Breast epithelium (tissue), 3 donors: ENCODE results near the gene ATG14.

Experiments used
- CTCF ChIP-seq, 3 donors: fragments of 450-650 bp; IDR thresholded peaks; one replicate each; pipeline ENCODE4 v1.5.1; 2016 to 2017; ENCODE audit warnings: antibody characterized with exemption in 3 of 3, mild to moderate bottlenecking in 3 of 3, moderate library complexity in 3 of 3
- POLR2A ChIP-seq: fragments of 450-650 bp; IDR thresholded peaks from one replicate; pipeline ENCODE4 v1.6.1; 2016; ENCODE audit warnings: antibody characterized with exemption, mild to moderate bottlenecking, moderate library complexity
- POLR2AphosphoS5 ChIP-seq, 3 donors: sonication (generic); formaldehyde crosslinking; IDR thresholded peaks; one replicate each; pipeline ENCODE4 v1.6.1; 2017; ENCODE audit warnings: antibody characterized with exemption in 3 of 3

DNA sequence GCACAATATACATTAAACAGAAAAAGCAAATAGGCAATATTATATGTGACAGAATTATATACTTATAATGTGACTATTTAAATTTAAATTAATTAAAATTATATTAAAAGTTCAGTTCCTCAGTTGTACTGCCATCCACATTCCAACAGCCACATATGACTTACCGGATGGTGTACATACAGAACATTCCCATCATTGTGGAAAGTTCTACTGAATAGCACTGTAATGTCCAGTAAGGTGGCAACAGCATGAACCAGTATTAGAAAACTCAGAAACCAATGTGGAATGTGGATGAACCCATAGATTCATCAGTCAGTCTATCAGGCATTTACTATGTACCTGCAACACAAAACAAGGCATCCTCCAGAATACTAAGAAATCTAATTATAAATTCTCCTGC, 12.4 kb downstream of the ATG14 start:
- no peak for TF ChIP-seq CTCF (IDR thresholded peaks at IDR 0.05)
- TF ChIP-seq POLR2A, result no peak
- no peak for TF ChIP-seq POLR2AphosphoS5 (IDR thresholded peaks at IDR 0.05)
